GM19025 (cell line): ENCODE measurements around the gene ROMO1.
"Not testable (repeated sequence)": the region's sequence is repeated elsewhere in the genome, so short reads cannot be mapped to it uniquely, and the experiment has no call there.

Source experiments
- ATAC-seq: cut with Tn5 transposase; IDR thresholded peaks from one replicate; pipeline ENCODE4 v1.9.1; 2021; ENCODE audit warnings: mild to moderate bottlenecking, low read depth, moderate library complexity; ENCODE audit not compliant: unreplicated experiment

The ROMO1 gene

GRCh38 chr20:35744492-35744841 lies 45.3 kb downstream of the ROMO1 start:
- not testable (repeated sequence) for ATAC-seq
